Mammary epithelial cell (primary cell): ENCODE measurements around the gene LUC7L.
"Not testable (repeated sequence)": the region's sequence is repeated elsewhere in the genome, so short reads cannot be mapped to it uniquely, and the experiment has no call there.

Source experiments
- CTCF ChIP-seq, 2 donors: IDR thresholded peaks in 1 of 2; conservative IDR thresholded peaks in 1 of 2; 2 replicates each; pipeline ENCODE4 v1.5.1; 2011 to 2012; ENCODE audit warnings: inconsistent platforms in 2 of 2, low read length in 2 of 2, mild to moderate bottlenecking in 2 of 2, control low read depth in 1 of 2, low read depth in 1 of 2; ENCODE audit not compliant: insufficient read depth in 1 of 2; ENCODE audit errors: extremely low read depth in 1 of 2
- EZH2 ChIP-seq: IDR thresholded peaks from 2 replicates; pipeline ENCODE4 v1.6.1; 2012; ENCODE audit warnings: low read length, inconsistent platforms, borderline replicate concordance

- TF ChIP-seq CTCF (conservative IDR thresholded peaks at IDR 0.05 in 1 of 2, IDR thresholded peaks at IDR 0.05 in 1 of 2; ENCODE audit: extremely low read depth in 1 of 2, insufficient read depth in 1 of 2, low read depth in 1 of 2, low read length in 2 of 2); EZH2: not testable (repeated sequence)
Measured at GRCh38 chr16:172374-172941, 56.8 kb downstream of the LUC7L start, which contains the start of gene HBA2.
